H1 (cell line): Measurements from ENCODE around the gene SLC23A2. TPM values are rescaled to one million over a fixed set of nuclear protein-coding genes. Genes with fewer than 3 reads are reported as not detected.

Experiments used
- CBX8 ChIP-seq: fragments of 300-800, 300-1000 bp; sonication (generic); IDR thresholded peaks from 2 replicates; pipeline ENCODE4 v1.7.1; 2016; ENCODE audit warnings: low read depth, low read length, borderline replicate concordance
- E2F6 ChIP-seq: IDR thresholded peaks from 2 replicates; pipeline ENCODE4 v1.6.1; 2012; ENCODE audit warnings: inconsistent platforms
- SIRT6 ChIP-seq: IDR thresholded peaks from one replicate; pipeline ENCODE4 v1.7.1; 2012; ENCODE audit warnings: low read length, inconsistent platforms
- SP4 ChIP-seq: IDR thresholded peaks from 2 replicates; pipeline ENCODE4 v1.6.1; 2012; ENCODE audit warnings: low read length, inconsistent platforms
- ZNF274 ChIP-seq: IDR thresholded peaks from 2 replicates; pipeline ENCODE4 v1.7.0; 2012; ENCODE audit warnings: low read length, borderline replicate concordance; ENCODE audit errors: extremely low read depth
- polyA plus RNA-seq, 7 experiments: library from polyadenylated mRNA; depleted of rRNA in 3 of 7; stranded (reverse) in 5 of 7; unstranded in 2 of 7; fragments of >200 nt in 5 of 7; fragments of 200-250 nt in 2 of 7; gene quantifications; 1 replicate in 5 of 7; 2 replicates in 1 of 7; 4 replicates in 1 of 7; pipeline versions ENCODE4 v1.2.1 to v1.2.3, GENCODE V29; 2011 to 2013; ENCODE audit warnings: missing spikeins in 2 of 7, mixed read lengths in 2 of 7
- total RNA-seq: library from RNA; stranded (reverse); fragmentation: NEBNext Ultra II Directional; extraction: Animal tissue kit (Norgen Biotek cat#: 25700); gene quantifications from 2 replicates; pipeline ENCODE4 v1.2.1, GENCODE V29; 2021

Gene SLC23A2
- total and polyA plus RNA-seq, 2 of the 8 experiments (the other 6 are each of a cell fraction or from before 2014, with no cell fraction given): 17.0 to 18.6 TPM

- no peak for TF ChIP-seq E2F6
- TF ChIP-seq ZNF274: no peak
- no peak for TF ChIP-seq SP4
- TF ChIP-seq SIRT6: no peak
- TF ChIP-seq CBX8: no peak
Observed at GRCh38 chr20:4853757-4854560, 147.4 kb downstream of the SLC23A2 start (continued).
